Epithelial cell of esophagus (primary cell): ENCODE measurements around the gene MYO5B.
A peak's percentile ranks its signal among the peaks of the same experiment; 100 is the strongest.

Source experiments
- DNase-seq: peaks from one replicate; pipeline ENCODE4 v3.0.0; 2010; ENCODE audit warnings: low read depth
- H3K4me3 ChIP-seq: 2 replicates; pipeline ENCODE4 v1.5.1; 2011; ENCODE audit warnings: mild to moderate bottlenecking, low read length, control low read depth
- CTCF ChIP-seq: IDR thresholded peaks from 2 replicates; pipeline ENCODE4 v1.5.1; 2011; ENCODE audit warnings: low read depth, mild to moderate bottlenecking, low read length, control low read depth, inconsistent platforms; ENCODE audit not compliant: insufficient read depth; ENCODE audit errors: missing control alignments

Gene MYO5B

GRCh38 chr18:50055488-50055887 is 139.5 kb downstream of the MYO5B start:
- no peak for TF ChIP-seq CTCF
- no peak for DNase-seq
- no peak overlapping the region for H3K4me3 ChIP-seq

GRCh38 chr18:50053111-50053510 is 141.8 kb downstream of the MYO5B start:
- no peak overlapping the region for H3K4me3 ChIP-seq
- TF ChIP-seq CTCF, result no peak
- no peak for DNase-seq

- TF ChIP-seq CTCF, result peak; percentile 51
- peak; percentile 57 for DNase-seq
- H3K4me3 ChIP-seq, result no peak overlapping the region
Measured at GRCh38 chr18:50051288-50051687, 143.7 kb downstream of the MYO5B start.

- TF ChIP-seq CTCF, result no peak
- H3K4me3 ChIP-seq, result no peak overlapping the region
- no peak for DNase-seq
Measured at GRCh38 chr18:50045126-50045525, 149.8 kb downstream of the MYO5B start.

GRCh38 chr18:50044402-50044801 is 150.5 kb downstream of the MYO5B start:
- DNase-seq, result no peak
- no peak overlapping the region for H3K4me3 ChIP-seq
- peak; percentile 18 for TF ChIP-seq CTCF

GRCh38 chr18:50042611-50043010 is 152.3 kb downstream of the MYO5B start:
- no peak overlapping the region for H3K4me3 ChIP-seq
- DNase-seq, result no peak
- TF ChIP-seq CTCF, result no peak

- H3K4me3 ChIP-seq, result no peak overlapping the region
- no peak for TF ChIP-seq CTCF
Measured at GRCh38 chr18:50039746-50040145, 155.2 kb downstream of the MYO5B start.

More at GRCh38 chr18:50039746-50040145, 155.2 kb downstream of the MYO5B start:
- DNase-seq, result no peak
